Endothelial cell of umbilical vein (primary cell): ENCODE measurements around the gene FARP2. TPM values are rescaled to one million over a fixed set of nuclear protein-coding genes. Genes with fewer than 3 reads are reported as not detected.

Experiments used
- BruUV-seq: library from RNA; stranded (reverse); fragments of 400-500 nt; replicated peaks from 2 replicates; lab custom pipeline; 2021; lab: Mats Ljungman, UMichigan
- CTCF ChIA-PET: fragments of 300-600, 350-600 bp; sonication (Branson Sonifier 250); formaldehyde crosslinking; loops from one replicate; lab custom pipeline; 2021; ENCODE audit warnings: antibody characterized with exemption, inconsistent platforms; lab: Charles Lee
- POLR2A ChIA-PET: fragments of 300-600, 350-600 bp; sonication (Branson Sonifier 250); formaldehyde crosslinking; loops from one replicate; lab custom pipeline; 2021; ENCODE audit warnings: antibody characterized with exemption, inconsistent platforms; lab: Charles Lee
- DNase-seq: peaks from one replicate; pipeline ENCODE4 v3.0.0-alpha.2; 2011; ENCODE audit warnings: low read depth, low spot score
- FAIRE-seq: peaks from 2 replicates; lab custom pipeline; 2011; peaks lifted over from hg19 to GRCh38; lab: Jason Lieb, UNC
- H2AFZ ChIP-seq: 2 replicates; pipeline ENCODE4 v1.6.0; 2012; ENCODE audit warnings: low read depth, low read length, control low read depth, inconsistent platforms
- H3K27ac ChIP-seq: 2 replicates; pipeline ENCODE4 v1.5.1; 2011; ENCODE audit warnings: low read depth, mild to moderate bottlenecking, control low read depth, low read length, moderate library complexity; ENCODE audit not compliant: insufficient read depth
- H3K27me3 ChIP-seq, 2 experiments: 2 replicates each; pipeline versions ENCODE4 v1.6.0 to v1.6.1; 2011; ENCODE audit warnings: low read length in 2 of 2, mixed read lengths in 1 of 2; ENCODE audit not compliant: control insufficient read depth in 2 of 2, insufficient read depth in 2 of 2
- H3K36me3 ChIP-seq, 2 experiments: 2 replicates in 1 of 2; 3 replicates in 1 of 2; pipeline ENCODE4 v1.5.1; 2011; ENCODE audit warnings: low read length in 2 of 2, mild to moderate bottlenecking in 1 of 2, moderate library complexity in 1 of 2; ENCODE audit not compliant: control insufficient read depth in 2 of 2, insufficient read depth in 2 of 2; ENCODE audit errors: extremely low read depth in 1 of 2
- H3K4me1 ChIP-seq: 3 replicates; pipeline ENCODE4 v1.5.1; 2011; ENCODE audit warnings: mild to moderate bottlenecking, low read length; ENCODE audit not compliant: control insufficient read depth, insufficient read depth; ENCODE audit errors: extremely low read depth
- H3K4me2 ChIP-seq: 2 replicates; pipeline ENCODE4 v1.6.1; 2011; ENCODE audit warnings: low read length, control low read depth, mixed read lengths; ENCODE audit not compliant: insufficient read depth
- H3K4me3 ChIP-seq, 3 experiments: fragments of 200-600 bp in 1 of 3; sonication (generic), shearing (Covaris generic) in 1 of 3; replicated peaks in 1 of 3; 2 replicates each; pipeline ENCODE4 v1.5.1; 2011 to 2016; ENCODE audit warnings: control low read depth in 3 of 3, low read length in 3 of 3, mild to moderate bottlenecking in 2 of 3, inconsistent platforms in 1 of 3, low read depth in 1 of 3, moderate library complexity in 1 of 3; ENCODE audit not compliant: insufficient read depth in 1 of 3
- H3K79me2 ChIP-seq: 2 replicates; pipeline ENCODE4 v1.6.0; 2012; ENCODE audit warnings: low read length, inconsistent platforms; ENCODE audit not compliant: control insufficient read depth, insufficient read depth
- H3K9ac ChIP-seq: replicated peaks from 2 replicates; pipeline ENCODE3; 2011; ENCODE audit warnings: low read length, control low read depth; ENCODE audit not compliant: insufficient read depth; ENCODE audit errors: extremely low read depth
- H3K9me1 ChIP-seq: replicated peaks from 3 replicates; pipeline ENCODE4 v1.6.0; 2011; ENCODE audit warnings: mild to moderate bottlenecking, low read length; ENCODE audit not compliant: control insufficient read depth, insufficient read depth; ENCODE audit errors: extremely low read depth
- H3K9me3 ChIP-seq: replicated peaks from 2 replicates; pipeline ENCODE4 v1.5.1; 2012; ENCODE audit warnings: low read length, inconsistent platforms; ENCODE audit not compliant: control insufficient read depth, insufficient read depth
- H4K20me1 ChIP-seq: replicated peaks from 2 replicates; pipeline ENCODE3; 2011; ENCODE audit warnings: mild to moderate bottlenecking, low read length; ENCODE audit not compliant: control insufficient read depth, insufficient read depth; ENCODE audit errors: extremely low read depth
- EZH2 ChIP-seq: IDR thresholded peaks from 2 replicates; pipeline ENCODE4 v1.6.1; 2012; ENCODE audit warnings: borderline replicate concordance, low read depth, mild to moderate bottlenecking, moderate library complexity, low read length, inconsistent platforms; ENCODE audit not compliant: severe bottlenecking
- FOS ChIP-seq: IDR thresholded peaks from 2 replicates; pipeline ENCODE4 v1.6.1; 2011; ENCODE audit warnings: mild to moderate bottlenecking, low read length, moderate library complexity, borderline replicate concordance; ENCODE audit not compliant: insufficient read depth
- GATA2 ChIP-seq: IDR thresholded peaks from 2 replicates; pipeline ENCODE4 v1.7.0; 2011; ENCODE audit warnings: low read depth, mild to moderate bottlenecking, moderate library complexity, mixed read lengths, low read length; ENCODE audit not compliant: insufficient read length, insufficient read depth
- JUN ChIP-seq: IDR thresholded peaks from 2 replicates; pipeline ENCODE4 v1.6.1; 2011; ENCODE audit warnings: borderline replicate concordance, low read depth; ENCODE audit not compliant: insufficient read length, insufficient read depth
- MAX ChIP-seq: IDR thresholded peaks from 2 replicates; pipeline ENCODE4 v1.6.1; 2011; ENCODE audit not compliant: insufficient read depth, insufficient read length
- MYC ChIP-seq: IDR thresholded peaks from one replicate; pipeline ENCODE4 v1.6.1; 2011; ENCODE audit warnings: mild to moderate bottlenecking, low read depth, low read length
- POLR2A ChIP-seq: IDR thresholded peaks from 2 replicates; pipeline ENCODE4 v1.6.1; 2012; ENCODE audit warnings: low read depth, mild to moderate bottlenecking, control low read depth, low read length
- POLR2AphosphoS5 ChIP-seq: IDR thresholded peaks from 2 replicates; pipeline ENCODE4 v1.6.1; 2012; ENCODE audit warnings: low read depth, mild to moderate bottlenecking, control low read depth, low read length, moderate library complexity; ENCODE audit not compliant: insufficient read depth
- dilution Hi-C: fragments of 300-500 bp; cut with MboI; formaldehyde crosslinking; loops from one replicate; pipeline ENCODE4 v1.15.0; 2019; ENCODE audit warnings: low sequenced_read_pairs; ENCODE audit not compliant: extremely low pct_ligation_motif_present
- intact Hi-C: fragments of 100-400 bp; cut with micrococcal nuclease; formaldehyde crosslinking; loops from one replicate; pipeline ENCODE4 v1.10.0; 2022
- polyA plus RNA-seq, 4 experiments: library from polyadenylated mRNA; depleted of rRNA in 3 of 4; stranded (reverse) in 3 of 4; unstranded in 1 of 4; fragments of >200 nt; gene quantifications; 2 replicates each; pipeline versions ENCODE4 v1.2.1 to v1.2.3, GENCODE V29; 2011 to 2012; ENCODE audit warnings: missing spikeins in 1 of 4
- total RNA-seq: library from RNA; stranded (reverse); gene quantifications from 2 replicates; pipeline ENCODE4 v1.2.3, GENCODE V29; 2021
- TF ChIP-seq, protein P1 (sequence below), 2 donors: IDR thresholded peaks; 1 replicate in 1 of 2; 2 replicates in 1 of 2; pipeline ENCODE4 v1.5.1; 2011; ENCODE audit warnings: low read length in 2 of 2, mild to moderate bottlenecking in 2 of 2, moderate library complexity in 2 of 2, control low read depth in 1 of 2, inconsistent platforms in 1 of 2, low read depth in 1 of 2; ENCODE audit not compliant: insufficient read depth in 1 of 2; ENCODE audit errors: extremely low read depth in 1 of 2

FARP2 gene
- total and polyA plus RNA-seq, 2 donors (not counting 3 experiments of a cell fraction or from before 2014, with no cell fraction given): 15.3 to 45.3 TPM

DNA sequence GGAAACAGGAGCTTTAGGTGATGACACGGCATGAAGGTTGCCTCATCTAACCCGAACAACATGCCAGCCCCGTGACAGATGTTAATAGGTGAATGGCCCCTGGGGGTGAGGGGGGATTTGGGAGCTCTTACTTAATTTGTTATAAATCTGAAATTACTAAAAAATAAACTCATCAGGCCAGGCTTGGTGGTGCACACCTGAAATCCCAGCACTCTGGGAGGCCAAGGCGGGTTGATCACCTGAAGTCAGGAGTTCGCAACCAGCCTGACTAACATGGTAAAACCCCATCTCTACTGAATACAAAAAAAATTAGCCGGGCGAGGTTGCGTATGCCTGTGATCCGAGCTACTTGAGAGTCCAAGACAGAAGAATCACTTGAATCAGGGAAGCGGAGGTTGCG is 146.2 kb downstream of the FARP2 start:
- Histone ChIP-seq H3K4me3 (no peak overlapping the region), H4K20me1 (no peaks in the 10 kb centered on the region), H3K9me1 (no peaks in the 10 kb centered on the region), H3K79me2 (peaks cover 54% of the 10 kb centered on the region), H3K9me3 (no peaks in the 10 kb centered on the region), H3K9ac (no peak overlapping the region), H3K36me3 (peaks cover 0 to 41% of the 10 kb centered on the region in 2 experiments), H3K4me2 (no peak overlapping the region), H3K27me3 (no peaks in the 10 kb centered on the region), H3K4me1 (peaks cover 11% of the 10 kb centered on the region), H2AFZ (no peak overlapping the region), H3K27ac (no peak overlapping the region)
- BruUV-seq: no TSS peak
- TF ChIP-seq GATA2 (no peak), MAX (no peak), FOS (no peak), JUN (no peak), EZH2 (no peak), POLR2AphosphoS5 (no peak), MYC (no peak), POLR2A (no peak)
- TF ChIP-seq, protein P1, sequence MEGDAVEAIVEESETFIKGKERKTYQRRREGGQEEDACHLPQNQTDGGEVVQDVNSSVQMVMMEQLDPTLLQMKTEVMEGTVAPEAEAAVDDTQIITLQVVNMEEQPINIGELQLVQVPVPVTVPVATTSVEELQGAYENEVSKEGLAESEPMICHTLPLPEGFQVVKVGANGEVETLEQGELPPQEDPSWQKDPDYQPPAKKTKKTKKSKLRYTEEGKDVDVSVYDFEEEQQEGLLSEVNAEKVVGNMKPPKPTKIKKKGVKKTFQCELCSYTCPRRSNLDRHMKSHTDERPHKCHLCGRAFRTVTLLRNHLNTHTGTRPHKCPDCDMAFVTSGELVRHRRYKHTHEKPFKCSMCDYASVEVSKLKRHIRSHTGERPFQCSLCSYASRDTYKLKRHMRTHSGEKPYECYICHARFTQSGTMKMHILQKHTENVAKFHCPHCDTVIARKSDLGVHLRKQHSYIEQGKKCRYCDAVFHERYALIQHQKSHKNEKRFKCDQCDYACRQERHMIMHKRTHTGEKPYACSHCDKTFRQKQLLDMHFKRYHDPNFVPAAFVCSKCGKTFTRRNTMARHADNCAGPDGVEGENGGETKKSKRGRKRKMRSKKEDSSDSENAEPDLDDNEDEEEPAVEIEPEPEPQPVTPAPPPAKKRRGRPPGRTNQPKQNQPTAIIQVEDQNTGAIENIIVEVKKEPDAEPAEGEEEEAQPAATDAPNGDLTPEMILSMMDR (IDR thresholded peaks at IDR 0.05; ENCODE audit: extremely low read depth in 1 of 2, insufficient read depth in 1 of 2, low read depth in 1 of 2, low read length in 2 of 2): no peak
- CTCF ChIA-PET: no interaction called here
- dilution Hi-C loops (no loop called here), intact Hi-C loops (loop anchor here (10.0 kb wide), 1 partner anchor 373 kb away; no protein-coding TSS in a partner anchor)
- no peak for DNase-seq
- POLR2A ChIA-PET: no interaction called here
- FAIRE-seq: no peak
